NCI-H2029 (cell line): Measurements from ENCODE around the gene UPF3B.
"Not testable (repeated sequence)": the region's sequence is repeated elsewhere in the genome, so short reads cannot be mapped to it uniquely, and the experiment has no call there.

Source experiments
- DNase-seq: peaks from one replicate; lab custom pipeline; 2025; lab: John Stamatoyannopoulos, UW

UPF3B gene

GRCh38 chrX:119852382-119853353, at the start of gene UPF3B:
Gene UPF3B (minus strand): TSS chrX:119852963. CDS start chrX:119852928, 35 bp downstream.
- DNase-seq, result peak; percentile 95

- DNase-seq, result no peak
Observed at GRCh38 chrX:119900976-119901375, 48.2 kb upstream of the UPF3B start.

GRCh38 chrX:119899125-119899524, 46.4 kb upstream of the UPF3B start:
- DNase-seq, result no peak

- no peak for DNase-seq
Observed at GRCh38 chrX:119895843-119896326, 43.1 kb upstream of the UPF3B start, which contains the start of gene AKAP14. Gene AKAP14 (plus strand): TSS chrX:119895893. CDS start chrX:119903224, 7,331 bp downstream.

GRCh38 chrX:119891961-119892692, 39.4 kb upstream of the UPF3B start:
- DNase-seq, result not testable (repeated sequence)

GRCh38 chrX:119890626-119891025, 37.9 kb upstream of the UPF3B start:
- DNase-seq, result not testable (repeated sequence)

GRCh38 chrX:119887721-119888425, 35.1 kb upstream of the UPF3B start:
- DNase-seq, result peak; percentile 6

- DNase-seq, result no peak
Observed at GRCh38 chrX:119885554-119886428, 33.0 kb upstream of the UPF3B start.

- DNase-seq, result peak; percentile 7
Observed at GRCh38 chrX:119880552-119881437, 28.0 kb upstream of the UPF3B start.

- no peak for DNase-seq
Observed at GRCh38 chrX:119880076-119880475, 27.3 kb upstream of the UPF3B start.

GRCh38 chrX:119878740-119879139, 26.0 kb upstream of the UPF3B start:
- no peak for DNase-seq

GRCh38 chrX:119871599-119872395, 19.0 kb upstream of the UPF3B start, which contains the start of the genes NDUFA1 and RNF113A:
Gene NDUFA1 (plus strand): TSS chrX:119871832. CDS start chrX:119871912, 80 bp downstream.
Gene RNF113A (minus strand): TSS chrX:119871733. CDS start chrX:119871613, 120 bp downstream.
- peak; percentile 82 for DNase-seq

GRCh38 chrX:119871245-119871598, 18.5 kb upstream of the UPF3B start:
- DNase-seq, result no peak

- peak; percentile 14 for DNase-seq
Observed at GRCh38 chrX:119870626-119871131, 17.9 kb upstream of the UPF3B start.

GRCh38 chrX:119853444-119853843, 681 bp upstream of the UPF3B start:
- DNase-seq, result no peak

- no peak for DNase-seq
Observed at GRCh38 chrX:119833905-119834304, 18.9 kb downstream of the UPF3B start.

- no peak for DNase-seq
Observed at GRCh38 chrX:119828446-119828845, 24.3 kb downstream of the UPF3B start.

GRCh38 chrX:119826399-119826959, 26.3 kb downstream of the UPF3B start:
- no peak for DNase-seq
